Breast epithelium (tissue), 4 donors: Measurements from ENCODE around the gene ANKS4B. TPM values are rescaled to one million over a fixed set of nuclear protein-coding genes. Genes with fewer than 3 reads are reported as not detected.

ENCODE experiments used
- DNase-seq, 2 donors: peaks; one replicate each; pipeline ENCODE4 v3.0.0-alpha.2; 2019; ENCODE audit warnings: low spot score in 2 of 2
- H3K27ac ChIP-seq, 2 donors: fragments of 200-600 bp; sonication (generic) in 1 of 2; one replicate each; pipeline ENCODE4 v1.5.1; 2016 to 2019; ENCODE audit warnings: mild to moderate bottlenecking in 1 of 2
- H3K27me3 ChIP-seq, 2 donors: fragments of 200-600 bp; sonication (generic) in 1 of 2; one replicate each; pipeline versions ENCODE4 v1.5.1 to v1.6.0; 2017 to 2019; ENCODE audit warnings: control low read depth in 1 of 2, mild to moderate bottlenecking in 1 of 2
- H3K36me3 ChIP-seq: fragments of 200-600 bp; one replicate; pipeline ENCODE4 v1.5.1; 2019
- H3K4me1 ChIP-seq, 2 donors: fragments of 200-600 bp; sonication (generic); one replicate each; pipeline ENCODE4 v1.5.1; 2016 to 2019; ENCODE audit warnings: control low read depth in 1 of 2
- H3K4me3 ChIP-seq, 3 donors: fragments of 200-600 bp; sonication (generic); 1 replicate in 2 of 3; 2 replicates in 1 of 3; pipeline ENCODE4 v1.5.1; 2016 to 2019; ENCODE audit warnings: mild to moderate bottlenecking in 3 of 3, moderate library complexity in 2 of 3
- H3K9me3 ChIP-seq, 2 donors: fragments of 200-600 bp; sonication (generic) in 1 of 2; one replicate each; pipeline ENCODE4 v1.5.1; 2016 to 2019; ENCODE audit warnings: control low read depth in 1 of 2
- CTCF ChIP-seq, 3 donors: fragments of 450-650 bp; IDR thresholded peaks; one replicate each; pipeline ENCODE4 v1.5.1; 2016 to 2017; ENCODE audit warnings: antibody characterized with exemption in 3 of 3, mild to moderate bottlenecking in 3 of 3, moderate library complexity in 3 of 3
- POLR2A ChIP-seq: fragments of 450-650 bp; IDR thresholded peaks from one replicate; pipeline ENCODE4 v1.6.1; 2016; ENCODE audit warnings: antibody characterized with exemption, mild to moderate bottlenecking, moderate library complexity
- POLR2AphosphoS5 ChIP-seq, 3 donors: sonication (generic); formaldehyde crosslinking; IDR thresholded peaks; one replicate each; pipeline ENCODE4 v1.6.1; 2017; ENCODE audit warnings: antibody characterized with exemption in 3 of 3
- intact Hi-C: fragments of 100-400 bp; cut with DNase I; formaldehyde crosslinking; loops from one replicate; pipeline ENCODE4 v1.15.1; 2023; ENCODE audit warnings: low total_unique reads
- total RNA-seq, 3 donors: library from RNA; depleted of rRNA; stranded (reverse); fragments of >200 nt; gene quantifications; one replicate each; pipeline ENCODE4 v1.1.0, GENCODE V29; 2016

Gene ANKS4B
- total RNA-seq, 3 donors from 2014 or later, result 0.33 TPM; not detected in 2

- H3K27ac ChIP-seq, result no peak overlapping the region
- intact Hi-C loops, result loop anchor here (5.0 kb wide), 1 partner anchor 1409 kb away; no protein-coding TSS in a partner anchor
- no peak overlapping the region for H3K4me3 ChIP-seq
- no peaks in the 10 kb centered on the region for H3K27me3 ChIP-seq
- no peaks in the 10 kb centered on the region for H3K9me3 ChIP-seq
- no peaks in the 10 kb centered on the region for H3K4me1 ChIP-seq
- no peak for TF ChIP-seq CTCF (IDR thresholded peaks at IDR 0.05)
- no peak for TF ChIP-seq POLR2AphosphoS5 (IDR thresholded peaks at IDR 0.05)
- TF ChIP-seq POLR2A, result no peak
- no peaks in the 10 kb centered on the region for H3K36me3 ChIP-seq
- no peak for DNase-seq
Measured at GRCh38 chr16:21253470-21253869, 20.0 kb downstream of the ANKS4B start.

- Histone ChIP-seq H3K36me3 (no peaks in the 10 kb centered on the region), H3K4me3 (no peak overlapping the region), H3K27me3 (no peaks in the 10 kb centered on the region), H3K9me3 (no peaks in the 10 kb centered on the region), H3K4me1 (no peaks in the 10 kb centered on the region), H3K27ac (no peak overlapping the region)
- TF ChIP-seq POLR2AphosphoS5 (IDR thresholded peaks at IDR 0.05) (no peak), CTCF (IDR thresholded peaks at IDR 0.05) (no peak), POLR2A (no peak)
- DNase-seq, result no peak
- intact Hi-C loops, result no loop called here
Measured at GRCh38 chr16:21256636-21257035, 23.1 kb downstream of the ANKS4B start.

GRCh38 chr16:21257284-21257683 lies 23.8 kb downstream of the ANKS4B start:
- Histone ChIP-seq H3K36me3 (no peaks in the 10 kb centered on the region), H3K27ac (no peak overlapping the region), H3K4me3 (no peak overlapping the region), H3K27me3 (no peaks in the 10 kb centered on the region), H3K9me3 (no peaks in the 10 kb centered on the region), H3K4me1 (no peaks in the 10 kb centered on the region)
- intact Hi-C loops, result no loop called here
- no peak for TF ChIP-seq CTCF (IDR thresholded peaks at IDR 0.05)
- TF ChIP-seq POLR2A, result no peak
- no peak for TF ChIP-seq POLR2AphosphoS5 (IDR thresholded peaks at IDR 0.05)
- no peak for DNase-seq

GRCh38 chr16:21260870-21261791 lies 27.6 kb downstream of the ANKS4B start:
- H3K4me1 ChIP-seq, result no peaks in the 10 kb centered on the region
- H3K27ac ChIP-seq, result no peak overlapping the region
- no peaks in the 10 kb centered on the region for H3K9me3 ChIP-seq
- intact Hi-C loops, result no loop called here
- no peaks in the 10 kb centered on the region for H3K36me3 ChIP-seq
- no peak for TF ChIP-seq POLR2AphosphoS5 (IDR thresholded peaks at IDR 0.05)
- TF ChIP-seq POLR2A, result no peak
- no peak for TF ChIP-seq CTCF (IDR thresholded peaks at IDR 0.05)
- H3K4me3 ChIP-seq, result no peak overlapping the region
- DNase-seq, result no peak
- H3K27me3 ChIP-seq, result no peaks in the 10 kb centered on the region
